HG03354 (cell line): Measurements from ENCODE around the gene AJAP1.

Experiments used
- ATAC-seq: cut with Tn5 transposase; IDR thresholded peaks from one replicate; pipeline ENCODE4 v1.9.1; 2021; ENCODE audit warnings: mild to moderate bottlenecking; ENCODE audit not compliant: unreplicated experiment, poor library complexity, severe bottlenecking

The AJAP1 gene

DNA sequence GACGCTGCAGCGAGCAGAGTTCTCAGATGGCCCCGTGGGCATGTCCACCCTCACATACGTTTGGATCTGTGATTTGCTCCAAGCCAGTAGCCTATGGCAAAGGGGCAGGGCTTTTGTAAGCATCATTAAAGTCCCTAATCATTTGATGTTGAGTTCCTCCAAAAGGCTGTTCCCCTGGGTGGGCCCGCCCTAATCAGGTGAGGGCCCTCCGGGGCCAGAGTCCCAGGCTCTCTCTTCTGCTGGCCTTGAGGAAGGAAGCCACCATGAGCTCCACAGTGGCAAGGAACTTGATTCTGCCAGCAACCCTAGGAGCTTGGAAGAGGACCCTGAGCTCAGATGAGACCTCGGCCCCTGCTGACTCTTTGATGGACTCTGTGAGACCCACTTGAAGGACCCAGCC lies 25.4 kb upstream of the AJAP1 start:
- no peak for ATAC-seq

DNA sequence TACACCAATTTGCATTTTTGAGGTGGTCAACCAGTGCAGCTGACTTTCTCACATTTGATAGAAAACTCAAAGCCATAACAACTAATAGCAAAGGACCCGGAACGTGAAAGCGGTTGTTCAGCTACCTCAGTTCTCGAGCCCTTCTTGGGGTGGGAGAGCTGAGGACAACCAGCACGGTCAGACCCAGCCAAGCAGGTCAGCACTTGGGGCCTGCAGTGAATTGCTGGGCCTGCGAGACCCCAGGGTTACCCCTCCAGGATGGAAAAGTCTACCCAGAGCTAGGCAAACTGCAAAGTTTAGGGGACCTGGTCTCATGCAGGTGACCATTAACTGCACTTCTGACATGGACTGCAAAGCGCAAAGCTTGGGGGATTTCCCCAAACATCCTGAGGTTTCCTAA lies 23.8 kb upstream of the AJAP1 start:
- no peak for ATAC-seq

DNA sequence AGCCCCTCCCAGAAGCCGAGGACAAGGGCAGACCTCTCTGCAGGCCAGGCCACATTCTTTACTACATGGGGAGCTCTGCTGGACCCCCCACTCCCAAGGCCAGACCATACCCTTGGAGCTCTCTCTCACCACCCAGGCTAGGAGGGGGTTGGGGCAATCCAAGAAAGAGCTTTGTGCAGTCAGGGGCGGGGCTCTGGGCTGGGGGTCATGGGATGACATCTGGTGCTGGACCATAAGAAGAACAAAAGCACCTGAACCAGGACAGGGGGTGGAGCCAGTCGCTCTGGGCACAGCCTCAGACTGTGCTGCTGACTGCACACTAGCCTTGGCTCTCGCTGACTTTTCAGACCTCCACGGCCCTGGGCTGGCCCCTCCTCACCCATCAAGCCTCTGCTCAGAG lies 23.1 kb upstream of the AJAP1 start:
- no peak for ATAC-seq

- no peak for ATAC-seq
These were observed 21.1 kb upstream of the AJAP1 start for GRCh38 chr1:4633346-4633745.

GRCh38 chr1:4634156-4634792 lies 20.1 kb upstream of the AJAP1 start:
- no peak for ATAC-seq

DNA sequence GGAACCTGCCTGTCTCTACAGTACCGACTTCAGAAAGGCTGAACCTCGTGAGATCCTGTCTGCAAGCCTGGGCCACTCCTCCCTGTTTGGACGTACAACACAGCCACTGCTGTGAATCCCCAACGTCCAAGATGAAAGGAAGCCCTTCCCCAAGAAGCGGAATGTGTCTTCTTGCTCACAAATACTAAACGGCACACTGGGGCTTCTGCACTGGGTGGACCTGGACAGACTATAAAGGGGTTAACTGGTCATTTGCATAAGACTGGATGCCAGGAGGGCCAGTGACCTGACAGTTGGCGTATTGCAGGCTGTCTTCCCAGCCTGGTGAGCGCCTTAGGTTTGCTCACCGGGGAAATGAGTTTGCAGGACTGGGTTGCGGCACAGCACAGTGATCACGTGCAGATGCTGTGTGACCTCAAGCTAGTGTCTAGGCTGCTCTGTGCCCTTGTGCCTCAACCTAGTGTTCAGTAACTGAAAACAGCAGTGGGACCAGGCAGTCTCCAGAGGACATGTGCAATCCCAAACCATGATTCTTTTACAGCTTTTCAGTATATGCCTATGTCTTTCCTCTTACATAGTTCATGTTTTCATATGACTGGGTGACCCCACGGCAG lies 19.5 kb upstream of the AJAP1 start:
- ATAC-seq = no peak

DNA sequence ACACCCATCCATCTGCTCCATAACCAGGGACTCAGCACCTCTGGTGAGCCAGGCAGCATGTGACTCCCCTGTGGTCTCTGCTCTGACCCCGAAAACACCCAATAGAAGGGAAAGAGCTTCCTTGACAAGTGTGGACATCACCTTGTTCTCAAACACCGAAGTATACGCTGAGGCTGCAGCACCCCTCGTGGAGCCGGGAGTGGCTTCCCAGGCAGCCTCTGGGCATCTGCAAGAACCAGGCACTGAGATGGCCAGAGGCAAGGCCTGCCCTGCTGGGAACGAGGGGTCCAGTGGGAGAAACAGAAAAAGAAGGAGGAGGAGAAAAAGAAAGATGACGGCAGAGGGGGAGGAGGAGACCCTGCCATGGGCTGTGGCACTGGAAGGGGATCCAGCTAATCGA lies 18.2 kb upstream of the AJAP1 start:
- ATAC-seq = no peak

- ATAC-seq = no peak
These were observed 17.6 kb upstream of the AJAP1 start for GRCh38 chr1:4636644-4637380.

GRCh38 chr1:4637616-4638344 lies 16.6 kb upstream of the AJAP1 start:
- no peak for ATAC-seq

- no peak for ATAC-seq
These were observed 16.1 kb upstream of the AJAP1 start for GRCh38 chr1:4638345-4638729.

GRCh38 chr1:4640931-4641330 lies 13.5 kb upstream of the AJAP1 start:
- no peak for ATAC-seq

DNA sequence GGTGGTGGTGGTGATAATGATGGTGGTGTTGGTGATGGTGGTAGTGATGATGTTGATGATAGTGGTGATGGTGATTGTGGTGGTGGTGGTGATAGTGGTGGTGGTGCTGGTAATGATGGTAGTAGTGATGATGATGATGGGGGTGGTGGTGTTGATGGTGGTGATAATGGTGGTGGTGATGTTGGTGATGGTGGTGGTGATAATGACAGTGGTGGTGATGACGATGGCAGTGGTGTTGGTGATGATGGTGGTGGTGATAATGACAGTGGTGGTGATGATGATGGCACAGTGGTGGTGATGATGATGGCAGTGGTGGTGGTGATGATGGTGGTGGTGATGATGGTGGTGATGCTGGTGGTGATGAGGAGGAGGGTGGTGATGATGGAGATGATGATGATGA lies 7.0 kb upstream of the AJAP1 start:
- ATAC-seq = no peak

GRCh38 chr1:4648657-4649056 lies 5.8 kb upstream of the AJAP1 start:
- no peak for ATAC-seq

DNA sequence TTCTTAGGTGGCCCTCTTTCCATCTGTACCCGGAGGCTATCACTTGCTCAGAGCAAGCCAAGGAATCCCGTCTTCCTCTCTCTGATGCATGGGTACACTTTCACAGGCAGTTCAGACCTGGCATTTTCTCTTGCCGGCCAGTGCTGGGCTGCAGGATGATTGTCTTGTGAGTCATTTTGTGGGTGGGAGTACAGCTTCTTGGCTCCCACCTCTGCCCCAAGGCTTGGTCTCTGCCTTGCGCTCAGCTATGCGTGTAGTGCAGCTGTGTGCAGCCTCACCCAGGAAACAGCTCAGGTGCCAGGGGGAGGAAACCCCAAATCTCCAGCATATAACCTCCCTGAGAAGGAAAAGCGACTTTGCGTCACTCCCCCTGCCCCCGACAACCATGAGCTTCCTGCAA lies 3.9 kb upstream of the AJAP1 start:
- no peak for ATAC-seq

DNA sequence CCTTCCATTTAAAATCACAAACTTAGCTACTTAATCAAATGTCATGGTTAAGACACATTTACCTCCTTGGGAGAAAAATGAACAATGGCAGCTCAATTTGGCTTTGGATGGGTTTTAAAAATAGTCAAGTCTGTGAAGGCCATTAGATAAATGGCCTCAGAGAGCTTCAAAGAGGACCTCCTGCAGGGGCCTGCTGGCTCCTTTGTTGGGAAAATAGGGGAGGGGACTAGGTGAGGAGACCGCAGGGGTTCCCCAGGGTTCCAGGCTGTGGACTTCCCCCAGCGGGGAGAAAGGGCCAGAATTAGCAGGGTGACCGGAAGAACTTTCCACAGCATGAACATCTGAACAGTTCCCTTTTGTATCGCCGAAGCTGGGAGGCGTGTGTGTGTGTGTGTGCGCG lies 3.4 kb upstream of the AJAP1 start:
- no peak for ATAC-seq

- ATAC-seq = no peak
These were observed 1.6 kb upstream of the AJAP1 start for GRCh38 chr1:4652631-4653327.

- no peak for ATAC-seq
These were observed 1.1 kb upstream of the AJAP1 start for GRCh38 chr1:4653328-4653660.

GRCh38 chr1:4654764-4655673 lies 610 bp downstream of the AJAP1 start:
- ATAC-seq = no peak
